ENCODE results near the gene BFSP1.
A peak's percentile ranks its signal among the peaks of the same experiment; 100 is the strongest.

Gene BFSP1

DNA sequence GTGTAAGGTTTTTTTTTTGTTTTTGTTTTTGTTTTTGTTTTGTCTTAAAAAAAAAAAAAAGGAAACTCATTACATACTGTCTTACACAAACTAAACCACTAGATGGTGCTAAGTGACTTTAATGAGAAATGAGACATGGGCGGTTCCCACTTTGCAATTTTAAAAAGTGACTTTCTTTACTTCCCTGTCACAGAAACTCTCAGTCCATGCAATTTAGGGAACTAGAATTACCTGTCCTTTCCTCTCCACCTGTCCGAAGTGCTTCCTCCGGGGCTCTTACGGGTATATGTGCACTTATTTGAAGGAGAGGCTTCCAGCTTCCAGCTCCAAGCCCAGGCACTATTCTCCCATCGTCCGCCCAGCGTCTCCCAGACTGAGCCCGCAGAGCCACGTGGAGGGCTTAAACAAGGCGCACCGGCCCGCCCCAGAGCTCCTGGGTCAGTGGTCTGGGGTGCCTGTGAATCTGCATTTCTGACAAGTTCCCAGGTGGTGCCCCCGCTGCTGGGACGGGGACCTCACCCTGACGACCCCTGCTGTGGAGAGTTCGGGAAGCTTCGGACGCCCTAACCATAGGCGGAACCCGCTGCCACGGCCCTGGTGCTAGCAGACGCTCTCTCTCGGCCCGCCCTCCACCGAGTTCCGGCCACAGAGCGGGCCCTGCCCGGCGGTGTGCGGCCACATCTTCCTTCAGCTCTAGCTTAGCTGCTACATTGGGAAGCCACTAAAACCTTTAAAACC is 26.1 kb downstream of the BFSP1 start:
- no peaks in the 10 kb centered on the region for H3K9me3 ChIP-seq (ENCODE audit: insufficient read depth, low read depth, low read length)
- peak overlapping the region; percentile 3 for H4K8ac ChIP-seq (ENCODE audit: low read depth, low read length)
- no peak overlapping the region for H3K27ac ChIP-seq (ENCODE audit: low read depth, low read length)
- peak; percentile 46 to 82 for DNase-seq
- no peaks in the 10 kb centered on the region for H3K27me3 ChIP-seq (ENCODE audit: insufficient read depth, low read length)
- H3K4me1 ChIP-seq (ENCODE audit: control insufficient read depth in 1 of 2, insufficient read depth in 2 of 2, low read length in 2 of 2), result peaks cover 0 to 4% of the 10 kb centered on the region in 2 experiments
- no CpG with 5 or more reads among the region's 30 CpGs for WGBS (ENCODE audit: extremely low coverage, insufficient coverage, insufficient read length)
- H2AK5ac ChIP-seq (ENCODE audit: low read length), result no peak overlapping the region
- peak overlapping the region; percentile 16 for H4K91ac ChIP-seq (ENCODE audit: low read depth, low read length)
- peak overlapping the region; percentile 14 for H2BK120ac ChIP-seq (ENCODE audit: insufficient read depth, low read length, poor library complexity)
- H3K4me2 ChIP-seq (ENCODE audit: low read length), result peak overlapping the region; percentile 99
- H4K12ac ChIP-seq (ENCODE audit: low read depth, low read length), result peak overlapping the region; percentile 43
- H3K36me3 ChIP-seq (ENCODE audit: control insufficient read depth in 1 of 2, insufficient read depth in 2 of 2, low read length in 2 of 2), result no peaks in the 10 kb centered on the region
- no peaks in the 10 kb centered on the region for H3K79me1 ChIP-seq (ENCODE audit: low read length)
- H3K18ac ChIP-seq (ENCODE audit: low read length), result no peak overlapping the region
- H3K9ac ChIP-seq (ENCODE audit: low read length), result peak overlapping the region; percentile 3
- H3K23ac ChIP-seq (ENCODE audit: low read length), result no peak overlapping the region
- H3K79me2 ChIP-seq (ENCODE audit: control insufficient read depth, insufficient read depth, low read length, poor library complexity), result peaks cover 2% of the 10 kb centered on the region
- H3K4ac ChIP-seq (ENCODE audit: low read depth, low read length), result no peak overlapping the region
- peak overlapping the region; percentile 67 for H3K4me3 ChIP-seq (ENCODE audit: low read depth, low read length)
- no peak overlapping the region for H2BK12ac ChIP-seq (ENCODE audit: low read length)
- H2AFZ ChIP-seq (ENCODE audit: insufficient read depth, low read length, poor library complexity), result no peak overlapping the region
- peak overlapping the region; percentile 43 for H3K14ac ChIP-seq (ENCODE audit: low read length)
- no peak overlapping the region for H2BK5ac ChIP-seq (ENCODE audit: low read depth, low read length, poor library complexity)

DNA sequence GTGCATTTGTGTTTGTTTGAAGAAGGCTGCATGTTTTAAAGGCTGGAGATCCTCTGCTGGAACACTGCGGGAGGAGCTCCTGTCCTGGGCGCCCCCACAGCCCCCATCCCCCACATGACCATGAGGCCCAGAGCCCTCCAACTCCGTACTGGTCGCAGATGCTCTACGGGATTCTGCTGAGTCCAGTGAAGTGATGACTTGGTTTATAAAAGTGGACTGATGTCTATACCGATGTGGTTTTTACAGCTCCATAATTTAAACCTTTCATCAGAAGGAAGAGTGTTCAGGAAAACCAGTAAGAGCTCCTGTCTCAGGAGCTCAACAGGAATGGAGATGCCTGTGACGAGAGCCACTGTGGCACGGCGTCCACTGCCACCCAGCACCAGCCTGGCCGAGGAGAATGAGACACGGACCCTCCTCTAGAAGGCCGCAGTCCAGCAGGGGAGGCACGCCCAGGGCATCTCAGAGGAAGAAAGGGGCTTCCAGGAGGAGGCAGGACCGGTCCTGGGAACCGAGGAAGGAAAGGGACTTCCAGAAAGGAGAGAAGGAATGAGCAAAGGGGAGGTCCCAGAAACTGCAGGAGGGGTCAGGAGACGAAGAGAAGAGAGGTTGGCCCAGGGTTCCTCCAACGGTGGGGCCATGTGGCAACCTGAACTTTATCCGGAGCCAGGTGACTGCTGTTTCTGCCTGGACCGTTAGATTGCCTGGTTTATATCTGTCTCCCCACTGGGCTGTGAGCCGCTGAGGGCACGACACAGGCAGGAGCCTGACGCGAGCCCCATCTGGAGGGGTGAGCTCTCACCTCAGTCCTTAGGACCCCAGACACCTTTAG is 26.9 kb downstream of the BFSP1 start:
- no CpG with 5 or more reads among the region's 23 CpGs for WGBS (ENCODE audit: extremely low coverage, insufficient coverage, insufficient read length)
- no peak overlapping the region for H3K4ac ChIP-seq (ENCODE audit: low read depth, low read length)
- no peak overlapping the region for H3K4me2 ChIP-seq (ENCODE audit: low read length)

DNA sequence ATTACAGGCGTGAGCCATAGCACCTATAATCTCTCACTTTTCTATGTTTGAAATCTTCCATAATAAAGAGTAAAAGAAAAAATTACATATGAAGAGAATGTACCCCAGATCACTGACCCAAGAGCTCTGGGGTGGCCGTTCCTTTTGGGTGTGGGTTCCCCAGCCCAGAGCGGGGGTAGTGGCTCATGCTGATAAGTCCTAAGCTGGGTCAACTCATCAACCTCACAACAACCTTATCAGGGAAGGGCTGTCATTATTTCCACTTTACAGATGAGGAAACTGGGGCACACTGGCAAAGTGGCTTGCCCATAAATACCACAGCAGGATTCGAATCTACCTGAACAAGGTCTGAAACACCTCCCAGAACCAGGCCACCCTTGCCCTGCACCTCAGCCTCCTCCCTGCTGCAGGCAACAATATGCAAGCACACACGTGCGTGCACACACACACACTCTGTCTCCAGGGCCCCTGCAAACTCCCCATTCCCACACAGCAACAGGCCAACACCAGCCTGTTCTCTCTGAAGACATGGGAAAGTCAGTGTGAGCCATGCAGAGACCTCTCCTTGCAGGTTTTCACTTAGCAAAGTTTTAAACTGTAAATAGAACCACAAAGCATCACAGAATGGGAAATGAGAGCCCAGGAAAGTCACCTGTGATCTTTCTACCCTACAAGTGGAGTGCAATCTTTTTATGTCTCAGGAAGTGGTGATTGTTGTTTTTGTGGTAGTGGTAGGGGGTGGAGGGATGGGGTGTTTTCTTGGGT is 27.7 kb downstream of the BFSP1 start:
- no peak overlapping the region for H2BK12ac ChIP-seq (ENCODE audit: low read length)
- H3K9me3 ChIP-seq (ENCODE audit: insufficient read depth, low read depth, low read length), result no peaks in the 10 kb centered on the region
- peaks cover 2% of the 10 kb centered on the region for H3K79me2 ChIP-seq (ENCODE audit: control insufficient read depth, insufficient read depth, low read length, poor library complexity)
- no peaks in the 10 kb centered on the region for H3K36me3 ChIP-seq (ENCODE audit: control insufficient read depth in 1 of 2, insufficient read depth in 2 of 2, low read length in 2 of 2)
- no peak overlapping the region for H3K9ac ChIP-seq (ENCODE audit: low read length)
- H4K12ac ChIP-seq (ENCODE audit: low read depth, low read length), result no peak overlapping the region
- no peak for DNase-seq
- H3K79me1 ChIP-seq (ENCODE audit: low read length), result no peaks in the 10 kb centered on the region
- no peak overlapping the region for H3K4me3 ChIP-seq (ENCODE audit: low read depth, low read length)
- no peak overlapping the region for H3K23ac ChIP-seq (ENCODE audit: low read length)
- H2BK120ac ChIP-seq (ENCODE audit: insufficient read depth, low read length, poor library complexity), result no peak overlapping the region
- H3K18ac ChIP-seq (ENCODE audit: low read length), result no peak overlapping the region
- H2BK5ac ChIP-seq (ENCODE audit: low read depth, low read length, poor library complexity), result no peak overlapping the region
- H3K27me3 ChIP-seq (ENCODE audit: insufficient read depth, low read length), result no peaks in the 10 kb centered on the region
- H4K91ac ChIP-seq (ENCODE audit: low read depth, low read length), result no peak overlapping the region
- H2AK5ac ChIP-seq (ENCODE audit: low read length), result no peak overlapping the region
- no peak overlapping the region for H3K27ac ChIP-seq (ENCODE audit: low read depth, low read length)
- WGBS (ENCODE audit: extremely low coverage, insufficient coverage, insufficient read length), result no CpG with 5 or more reads among the region's 6 CpGs
- H4K8ac ChIP-seq (ENCODE audit: low read depth, low read length), result no peak overlapping the region
- no peak overlapping the region for H2AFZ ChIP-seq (ENCODE audit: insufficient read depth, low read length, poor library complexity)
- H3K4me1 ChIP-seq (ENCODE audit: control insufficient read depth in 1 of 2, insufficient read depth in 2 of 2, low read length in 2 of 2), result peaks cover 0 to 4% of the 10 kb centered on the region in 2 experiments
- H3K4ac ChIP-seq (ENCODE audit: low read depth, low read length), result no peak overlapping the region
- no peak overlapping the region for H3K14ac ChIP-seq (ENCODE audit: low read length)
- H3K4me2 ChIP-seq (ENCODE audit: low read length), result no peak overlapping the region

More for the DNA sequence above, 26.9 kb downstream of the BFSP1 start:
- H3K4me1 ChIP-seq (ENCODE audit: control insufficient read depth in 1 of 2, insufficient read depth in 2 of 2, low read length in 2 of 2), result peaks cover 0 to 4% of the 10 kb centered on the region in 2 experiments
- H2BK120ac ChIP-seq (ENCODE audit: insufficient read depth, low read length, poor library complexity), result no peak overlapping the region
- no peak overlapping the region for H2AK5ac ChIP-seq (ENCODE audit: low read length)
- no peak overlapping the region for H4K12ac ChIP-seq (ENCODE audit: low read depth, low read length)
- H3K79me1 ChIP-seq (ENCODE audit: low read length), result no peaks in the 10 kb centered on the region
- DNase-seq, result no peak
- no peak overlapping the region for H3K18ac ChIP-seq (ENCODE audit: low read length)
- no peaks in the 10 kb centered on the region for H3K9me3 ChIP-seq (ENCODE audit: insufficient read depth, low read depth, low read length)
- H3K36me3 ChIP-seq (ENCODE audit: control insufficient read depth in 1 of 2, insufficient read depth in 2 of 2, low read length in 2 of 2), result no peaks in the 10 kb centered on the region
- no peak overlapping the region for H2AFZ ChIP-seq (ENCODE audit: insufficient read depth, low read length, poor library complexity)
- H3K14ac ChIP-seq (ENCODE audit: low read length), result no peak overlapping the region
- no peak overlapping the region for H3K9ac ChIP-seq (ENCODE audit: low read length)
- H4K91ac ChIP-seq (ENCODE audit: low read depth, low read length), result no peak overlapping the region
- H2BK5ac ChIP-seq (ENCODE audit: low read depth, low read length, poor library complexity), result no peak overlapping the region
- peaks cover 2% of the 10 kb centered on the region for H3K79me2 ChIP-seq (ENCODE audit: control insufficient read depth, insufficient read depth, low read length, poor library complexity)
- no peak overlapping the region for H3K23ac ChIP-seq (ENCODE audit: low read length)
- H3K27me3 ChIP-seq (ENCODE audit: insufficient read depth, low read length), result no peaks in the 10 kb centered on the region
- H2BK12ac ChIP-seq (ENCODE audit: low read length), result no peak overlapping the region
- no peak overlapping the region for H3K27ac ChIP-seq (ENCODE audit: low read depth, low read length)
- H4K8ac ChIP-seq (ENCODE audit: low read depth, low read length), result no peak overlapping the region
- no peak overlapping the region for H3K4me3 ChIP-seq (ENCODE audit: low read depth, low read length)

DNA sequence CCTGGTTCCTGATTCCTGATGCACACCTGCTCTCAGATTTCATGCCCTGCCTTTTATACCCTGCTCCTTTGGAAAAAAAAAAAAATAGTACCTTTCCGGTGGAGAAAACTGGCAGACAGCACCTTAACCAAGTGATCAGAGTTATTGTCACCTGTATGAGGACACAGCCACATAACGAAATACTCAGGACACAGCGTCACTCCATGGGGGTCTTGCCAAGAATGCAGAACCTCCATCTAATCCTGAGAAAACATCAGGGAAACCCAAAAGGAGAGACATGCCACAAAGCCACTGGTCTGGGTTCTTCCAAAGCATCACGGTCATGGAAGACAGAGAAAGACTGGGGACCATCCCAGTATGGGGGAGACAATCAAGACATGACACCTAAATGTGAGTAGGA is 29.1 kb downstream of the BFSP1 start:
- Histone ChIP-seq H3K14ac (ENCODE audit: low read length) (no peak overlapping the region), H3K4ac (ENCODE audit: low read depth, low read length) (no peak overlapping the region), H3K9me3 (ENCODE audit: insufficient read depth, low read depth, low read length) (no peaks in the 10 kb centered on the region), H4K91ac (ENCODE audit: low read depth, low read length) (no peak overlapping the region), H3K79me1 (ENCODE audit: low read length) (no peaks in the 10 kb centered on the region), H3K23ac (ENCODE audit: low read length) (no peak overlapping the region), H4K12ac (ENCODE audit: low read depth, low read length) (no peak overlapping the region), H3K27me3 (ENCODE audit: insufficient read depth, low read length) (no peaks in the 10 kb centered on the region), H3K9ac (ENCODE audit: low read length) (no peak overlapping the region), H3K79me2 (ENCODE audit: control insufficient read depth, insufficient read depth, low read length, poor library complexity) (peaks cover 2% of the 10 kb centered on the region), H4K8ac (ENCODE audit: low read depth, low read length) (no peak overlapping the region), H2BK5ac (ENCODE audit: low read depth, low read length, poor library complexity) (no peak overlapping the region), H3K18ac (ENCODE audit: low read length) (no peak overlapping the region), H3K4me1 (ENCODE audit: control insufficient read depth in 1 of 2, insufficient read depth in 2 of 2, low read length in 2 of 2) (peaks cover 0 to 4% of the 10 kb centered on the region in 2 experiments), H3K36me3 (ENCODE audit: control insufficient read depth in 1 of 2, insufficient read depth in 2 of 2, low read length in 2 of 2) (no peaks in the 10 kb centered on the region), H2BK12ac (ENCODE audit: low read length) (no peak overlapping the region), H2AFZ (ENCODE audit: insufficient read depth, low read length, poor library complexity) (no peak overlapping the region), H3K27ac (ENCODE audit: low read depth, low read length) (no peak overlapping the region), H2BK120ac (ENCODE audit: insufficient read depth, low read length, poor library complexity) (no peak overlapping the region), H3K4me2 (ENCODE audit: low read length) (no peak overlapping the region), H2AK5ac (ENCODE audit: low read length) (no peak overlapping the region), H3K4me3 (ENCODE audit: low read depth, low read length) (no peak overlapping the region)
- no CpG with 5 or more reads among the region's 4 CpGs for WGBS (ENCODE audit: extremely low coverage, insufficient coverage, insufficient read length)
- no peak for DNase-seq
